GM19328 (cell line): ENCODE results near the gene C20orf204.

Experiments used
- ATAC-seq: cut with Tn5 transposase; IDR thresholded peaks from one replicate; pipeline ENCODE4 v1.9.1; 2021; ENCODE audit warnings: mild to moderate bottlenecking, moderate library complexity; ENCODE audit not compliant: unreplicated experiment

The C20orf204 gene

DNA sequence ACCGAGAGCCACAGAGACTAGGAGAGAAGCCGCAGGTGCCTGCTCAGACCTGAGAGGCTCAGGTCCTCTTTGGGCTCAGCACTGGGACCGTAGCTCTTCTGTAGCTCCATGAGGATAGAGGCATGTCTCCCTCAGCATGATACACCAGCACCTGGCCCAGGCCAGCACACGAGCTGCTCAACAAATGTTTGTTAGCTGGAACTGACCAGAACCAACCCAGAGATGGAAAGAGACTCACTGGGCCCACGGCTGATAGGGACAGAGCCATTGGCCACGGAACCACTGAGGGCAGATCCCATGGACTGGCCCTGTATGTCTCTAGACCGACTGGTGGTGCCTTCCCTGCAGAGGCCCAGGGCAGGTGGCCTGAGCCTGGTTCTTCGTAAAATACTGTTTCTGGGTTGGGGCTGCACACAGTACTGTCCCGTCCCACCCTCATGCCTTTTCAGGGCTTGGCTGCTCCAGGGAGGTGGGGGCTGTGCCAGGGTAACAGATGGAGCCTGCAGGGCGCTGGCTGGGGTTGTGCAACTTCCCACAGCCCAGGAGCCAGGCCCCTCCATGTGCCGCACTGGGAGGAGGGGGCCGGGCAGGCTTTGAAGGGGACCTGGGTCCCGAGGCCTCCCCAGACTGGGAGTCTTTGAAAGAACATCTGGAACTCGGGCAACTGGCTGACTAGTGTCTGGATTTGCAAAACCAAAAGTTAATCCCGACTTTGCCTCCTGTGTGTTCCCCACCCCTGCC, 5.2 kb downstream of the C20orf204 start:
- ATAC-seq: no peak

DNA sequence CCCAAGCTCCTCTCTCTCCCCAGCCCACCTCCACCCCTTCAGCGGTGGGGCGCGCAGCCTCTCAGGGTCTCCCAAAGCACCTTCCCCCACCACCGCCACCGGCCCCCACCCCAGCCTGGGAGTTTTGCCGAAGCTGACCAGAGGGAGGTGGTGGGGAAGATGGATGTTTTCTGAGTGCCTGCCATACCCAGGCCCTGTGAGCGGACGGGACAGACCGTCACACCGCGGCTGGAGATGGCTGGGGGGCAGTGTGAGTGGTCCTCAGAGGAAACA, 5.7 kb downstream of the C20orf204 start:
- no peak for ATAC-seq

DNA sequence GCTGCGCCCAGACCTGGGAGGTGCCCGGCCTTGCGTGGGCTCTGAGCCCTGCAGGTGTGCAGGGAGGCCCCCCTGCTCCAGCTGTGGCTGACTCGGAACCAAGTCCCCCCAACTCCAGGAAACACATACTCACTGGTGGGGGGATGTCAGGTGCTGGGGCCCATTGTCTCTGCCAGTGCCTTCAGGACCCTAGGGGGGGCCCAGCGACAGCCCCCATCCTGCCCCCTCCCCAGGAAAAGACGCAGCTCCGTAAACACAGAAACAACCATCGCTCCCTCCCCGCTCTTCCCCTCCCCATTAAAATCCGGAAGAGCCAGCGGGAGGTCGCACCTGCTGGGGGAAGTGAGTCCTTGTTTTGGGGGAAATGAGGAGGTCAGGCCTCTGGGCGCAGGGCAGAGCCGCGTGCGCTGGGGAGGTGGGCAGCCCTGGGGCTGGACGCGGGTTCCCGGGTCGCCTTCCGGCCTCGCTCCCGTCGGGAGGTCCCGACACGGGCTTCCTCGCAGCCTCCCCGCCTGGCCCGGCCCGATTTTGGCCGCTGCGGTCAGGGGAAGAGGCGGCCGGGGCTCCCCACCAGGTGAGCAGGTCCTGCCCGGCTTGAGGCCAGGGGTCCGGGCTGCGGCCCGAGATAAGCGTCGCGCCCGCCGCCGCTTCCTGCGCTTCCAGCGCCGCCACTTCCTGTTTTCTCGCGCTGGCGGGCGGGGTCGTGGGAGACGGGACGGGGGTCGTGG, 6.2 kb downstream of the C20orf204 start:
- ATAC-seq: no peak

DNA sequence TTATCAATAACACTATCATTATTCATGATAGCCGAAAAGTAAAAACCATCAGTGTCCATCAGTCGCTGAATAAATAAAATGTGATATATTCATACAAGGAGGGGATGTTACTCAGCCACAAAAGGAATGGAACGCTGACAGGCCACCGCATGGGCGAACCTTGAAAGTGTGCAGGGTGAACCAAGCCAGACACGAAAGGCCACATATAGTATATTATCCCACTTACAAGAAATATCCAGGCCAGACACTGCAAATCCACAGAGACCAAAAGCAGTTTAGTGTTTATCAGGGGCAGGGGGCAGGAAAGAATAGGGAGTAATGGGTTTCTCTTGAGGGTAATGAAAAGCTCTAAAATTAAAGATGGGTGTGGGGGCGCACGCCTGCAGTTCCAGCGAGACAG, 7.8 kb downstream of the C20orf204 start:
- no peak for ATAC-seq

DNA sequence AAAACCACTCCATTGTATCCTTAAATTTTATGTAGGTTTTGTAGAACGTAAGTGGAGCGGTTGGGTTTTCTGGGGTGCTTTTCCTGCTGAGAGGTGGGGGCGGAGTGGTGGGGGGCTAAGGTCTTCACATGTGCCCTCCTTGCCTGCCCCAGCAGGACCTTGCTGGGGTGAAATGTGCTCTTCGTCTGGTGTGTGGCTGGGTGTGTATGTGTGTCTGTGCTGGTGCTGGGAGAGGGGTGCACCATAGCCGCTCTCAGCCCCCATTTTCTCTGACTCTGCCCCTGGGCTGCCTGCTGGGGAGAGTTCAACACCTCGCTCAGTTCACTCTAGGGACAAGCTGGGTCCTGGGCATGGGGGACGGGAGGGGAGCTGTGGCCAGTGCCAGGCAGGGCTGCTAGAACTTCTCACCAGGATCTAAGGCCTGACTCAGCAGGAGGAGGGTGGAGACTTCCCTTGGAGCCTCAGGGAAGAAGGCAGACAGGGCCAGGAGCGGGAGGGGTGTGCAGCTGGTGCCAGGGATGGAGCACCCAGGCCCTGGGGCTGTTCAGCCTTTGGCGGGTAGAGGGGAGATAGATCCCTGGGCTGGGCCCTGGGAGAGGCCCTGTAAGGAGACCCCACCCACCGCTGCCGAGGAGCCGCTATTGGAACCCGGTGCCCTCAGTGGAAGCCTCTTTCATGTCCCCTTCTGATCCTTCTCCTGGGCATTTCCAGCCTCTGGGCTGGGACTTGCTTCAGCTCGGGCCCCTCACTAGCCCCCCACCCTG, 8.7 kb downstream of the C20orf204 start:
- no peak for ATAC-seq

DNA sequence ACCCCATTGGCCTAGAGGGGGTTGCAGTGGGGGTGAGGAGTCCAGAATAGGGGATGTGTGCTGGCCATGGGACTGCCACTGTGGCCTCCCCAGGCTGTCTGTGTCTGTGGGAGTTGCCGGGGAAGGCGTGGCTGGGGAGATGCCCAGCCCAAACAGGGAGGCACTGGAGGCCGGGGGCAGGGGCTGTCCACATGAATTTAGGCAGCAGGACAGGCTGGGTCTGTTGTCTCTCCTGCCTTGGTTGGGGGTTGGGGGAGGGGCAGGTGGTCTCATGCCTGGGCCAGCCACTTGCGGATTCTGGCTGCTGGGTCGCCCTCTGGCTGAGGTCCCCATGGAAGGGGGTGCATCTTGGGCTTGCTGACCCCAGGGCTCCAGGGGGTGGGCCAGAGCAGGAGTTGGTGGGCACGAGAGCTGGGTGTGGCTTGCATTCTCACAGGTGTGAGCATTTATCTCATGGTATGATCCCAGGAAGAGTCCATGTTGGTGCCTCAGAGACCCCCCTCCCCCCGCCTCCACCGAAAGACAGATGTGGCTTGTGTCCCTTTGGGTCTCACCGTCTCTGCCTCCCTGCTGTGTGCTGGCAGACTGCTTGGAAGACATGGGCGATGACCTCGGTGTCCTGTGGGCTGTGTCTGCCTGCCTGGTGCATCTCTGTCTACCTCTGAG, 9.5 kb downstream of the C20orf204 start:
- ATAC-seq: no peak

DNA sequence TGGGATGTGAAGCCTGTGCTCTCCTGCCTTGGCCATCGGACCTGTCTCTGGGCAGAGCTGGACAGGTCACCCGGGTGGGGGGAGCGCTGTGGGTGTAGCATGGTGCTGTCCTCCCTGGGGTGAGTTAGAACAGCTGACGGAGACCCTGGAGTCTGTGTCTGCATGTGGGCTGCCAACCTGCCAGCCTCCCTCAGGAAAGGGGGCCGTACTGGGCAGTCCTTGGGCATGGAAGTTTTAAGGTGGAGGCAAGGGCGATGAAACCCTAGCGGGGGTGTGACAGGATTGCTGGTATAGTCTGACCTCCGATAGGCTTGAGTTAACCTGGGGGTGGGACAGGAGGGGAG, 11.0 kb downstream of the C20orf204 start:
- ATAC-seq: no peak

DNA sequence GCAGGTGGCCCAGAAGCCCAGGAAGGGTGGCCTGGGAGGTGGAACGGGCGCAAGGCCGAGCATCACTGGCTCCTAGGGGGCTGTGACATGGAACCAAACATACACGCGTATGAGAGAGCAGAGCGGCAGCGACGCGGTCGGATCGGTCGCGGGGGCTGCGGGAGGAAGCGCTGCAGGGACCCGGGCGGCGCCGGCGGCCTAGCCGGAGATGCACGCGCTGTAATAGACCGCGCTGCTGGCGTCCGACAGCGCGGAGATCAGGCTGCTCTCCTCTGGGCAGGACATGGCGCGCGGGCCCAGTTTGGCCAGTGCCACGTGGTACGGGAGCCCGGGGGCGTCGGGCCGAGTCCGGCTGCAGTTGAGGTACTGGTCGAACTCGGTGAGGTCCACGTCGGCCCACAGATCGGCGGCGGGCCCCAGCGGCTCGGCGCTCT, 12.0 kb downstream of the C20orf204 start:
- no peak for ATAC-seq

DNA sequence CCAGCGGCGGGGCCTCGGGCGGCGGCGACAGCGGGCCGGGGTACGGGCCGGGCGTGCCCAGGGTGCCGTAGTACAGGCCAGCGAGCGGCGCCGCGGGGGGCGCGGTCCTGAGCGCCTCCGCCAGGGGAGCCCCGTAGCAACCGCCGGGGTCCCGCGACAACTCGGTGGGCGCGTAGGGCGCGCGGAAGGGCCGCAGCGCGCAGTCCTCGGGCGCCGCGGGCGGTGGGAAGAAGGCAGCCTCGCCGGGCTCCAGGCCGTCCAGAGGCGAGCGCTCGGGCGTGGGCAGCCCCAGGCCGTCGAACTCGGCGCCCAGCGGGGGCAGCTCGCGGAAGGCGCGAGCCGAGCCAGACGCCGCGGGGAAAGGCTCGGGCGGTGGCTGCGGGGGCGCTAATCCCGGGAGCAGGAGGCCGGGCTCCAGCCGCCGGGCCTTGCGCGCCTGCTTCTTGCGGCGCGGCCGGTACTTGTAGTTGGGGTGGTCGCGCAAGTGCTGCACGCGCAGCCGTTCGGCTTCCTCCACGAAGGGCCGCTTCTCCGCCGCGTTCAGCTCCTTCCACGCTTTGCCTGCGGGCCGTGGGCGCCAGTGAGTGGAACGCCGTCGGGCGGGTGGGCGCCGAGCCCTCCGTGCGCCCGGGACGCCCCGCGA, 12.5 kb downstream of the C20orf204 start:
- no peak for ATAC-seq

DNA sequence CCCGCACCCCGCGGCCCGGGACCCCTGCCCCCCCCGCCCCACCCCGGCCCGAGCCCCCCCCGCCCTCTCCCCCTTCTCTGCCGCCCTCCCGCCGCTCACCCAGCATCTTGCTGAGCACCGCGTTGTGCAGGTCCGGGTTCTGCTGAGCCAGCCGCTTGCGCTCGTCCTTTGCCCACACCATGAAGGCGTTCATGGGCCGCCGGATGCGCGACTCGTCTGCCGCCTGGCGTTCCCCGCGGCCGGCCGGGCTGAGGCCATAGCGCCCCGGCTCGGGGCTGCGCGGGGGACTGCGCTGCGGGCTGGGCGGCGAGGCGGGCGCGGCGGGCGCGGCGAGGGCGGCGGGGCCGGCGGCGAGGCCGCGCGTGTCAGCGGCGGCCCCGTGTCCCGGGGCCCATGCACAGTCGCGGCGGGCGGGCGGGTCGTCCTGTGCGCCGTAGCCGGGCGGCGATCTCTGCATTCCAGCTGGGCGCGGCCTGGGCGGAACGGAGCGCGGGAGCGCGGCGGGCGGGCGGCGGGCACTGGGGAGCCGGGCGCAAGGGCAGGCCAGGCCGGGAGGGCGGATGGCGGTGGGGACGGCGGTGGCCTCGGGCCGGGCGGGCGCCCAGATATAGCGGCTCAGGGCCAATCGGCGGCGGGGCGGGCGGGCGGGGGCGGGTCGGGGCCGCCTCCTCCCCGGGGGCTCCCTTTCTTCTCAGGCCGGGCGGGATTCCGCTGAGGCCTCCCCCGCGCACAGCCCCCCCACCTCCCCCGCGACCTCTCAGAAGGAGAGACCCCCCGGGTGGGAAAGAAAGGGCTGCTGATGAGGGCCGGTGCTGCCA, 13.3 kb downstream of the C20orf204 start, which contains the start of gene SOX18:
Gene SOX18 (minus strand): TSS at position 580 of the 818 bp plus-strand sequence. CDS start 123 bp downstream, at position 457.
- ATAC-seq: no peak

DNA sequence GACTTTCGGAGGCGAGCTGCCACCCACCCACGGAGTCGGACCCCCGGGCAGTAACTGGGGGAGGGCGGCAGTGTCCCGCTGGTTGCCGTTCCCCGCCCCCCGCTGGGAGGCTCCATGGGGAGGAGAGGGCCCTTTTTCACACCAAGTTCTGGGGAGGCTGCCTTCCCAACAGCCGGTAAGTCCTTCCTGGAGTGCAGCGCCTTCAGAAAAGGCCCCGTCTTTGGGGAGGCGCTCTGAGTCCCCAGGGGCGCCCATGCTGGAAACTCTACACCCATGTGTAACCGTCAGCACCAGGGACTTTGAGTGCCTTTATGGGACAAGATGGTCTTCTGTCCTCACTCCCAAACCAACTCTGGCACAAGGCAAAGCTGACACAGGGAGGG, 13.9 kb downstream of the C20orf204 start:
- ATAC-seq: no peak

DNA sequence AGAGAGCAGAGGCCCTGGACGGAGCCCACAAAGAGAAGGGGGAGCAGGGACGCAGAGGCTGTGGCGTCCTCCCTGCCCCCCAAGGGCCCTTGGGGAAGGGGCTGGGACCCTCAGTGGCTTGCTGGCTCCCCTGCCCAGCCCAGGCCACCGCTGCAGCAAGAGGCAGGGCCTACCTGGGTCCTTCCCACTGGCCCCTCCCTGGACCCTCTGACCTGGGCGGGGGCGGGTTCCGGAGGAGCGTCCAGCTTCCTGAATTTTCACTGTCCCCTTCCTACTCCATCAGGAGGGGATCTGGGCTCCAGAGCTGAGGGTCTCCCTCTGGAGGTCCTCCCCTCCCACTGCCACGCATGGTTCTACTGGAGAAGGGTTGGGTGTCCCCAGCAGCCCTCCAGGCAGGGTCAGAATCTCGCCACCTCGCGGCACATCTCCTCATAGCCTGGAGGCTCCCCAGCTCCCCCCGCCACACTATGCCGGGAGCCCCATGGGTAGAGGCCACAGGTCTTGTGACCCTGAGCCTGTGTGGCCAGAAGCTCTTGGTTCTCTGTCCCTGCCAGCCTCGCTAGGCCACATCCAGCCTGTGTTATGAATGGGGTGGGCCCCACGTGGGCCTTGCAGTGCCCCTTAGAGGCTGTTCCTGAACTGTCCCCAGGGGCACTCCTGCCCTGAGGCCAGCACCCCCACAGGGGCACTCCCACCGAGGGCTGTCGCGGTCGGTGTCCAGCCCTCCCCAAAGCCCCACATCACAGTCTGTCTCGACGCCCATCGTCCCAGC, 14.5 kb downstream of the C20orf204 start:
- no peak for ATAC-seq

DNA sequence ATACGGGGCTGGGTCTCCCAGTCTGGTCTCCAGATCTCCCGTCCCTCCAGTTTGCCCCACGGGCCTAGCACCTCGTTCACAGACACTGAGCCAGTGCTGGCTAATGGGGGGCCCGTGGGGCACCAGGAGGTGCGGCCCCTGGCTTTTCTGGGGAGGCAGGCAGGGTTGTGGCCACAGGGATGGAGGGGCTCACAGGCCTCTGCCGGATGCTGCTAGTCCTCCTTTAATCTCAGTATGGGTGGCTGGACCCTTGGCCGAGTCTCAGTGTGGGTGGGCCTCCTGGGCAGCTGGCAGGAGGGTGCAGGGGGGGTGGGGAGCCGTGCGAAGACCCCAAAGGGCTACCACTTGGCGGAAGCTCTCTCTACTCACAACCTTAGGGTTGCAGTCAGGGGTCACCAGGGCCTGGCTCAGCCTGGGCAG, 15.1 kb downstream of the C20orf204 start:
- no peak for ATAC-seq

DNA sequence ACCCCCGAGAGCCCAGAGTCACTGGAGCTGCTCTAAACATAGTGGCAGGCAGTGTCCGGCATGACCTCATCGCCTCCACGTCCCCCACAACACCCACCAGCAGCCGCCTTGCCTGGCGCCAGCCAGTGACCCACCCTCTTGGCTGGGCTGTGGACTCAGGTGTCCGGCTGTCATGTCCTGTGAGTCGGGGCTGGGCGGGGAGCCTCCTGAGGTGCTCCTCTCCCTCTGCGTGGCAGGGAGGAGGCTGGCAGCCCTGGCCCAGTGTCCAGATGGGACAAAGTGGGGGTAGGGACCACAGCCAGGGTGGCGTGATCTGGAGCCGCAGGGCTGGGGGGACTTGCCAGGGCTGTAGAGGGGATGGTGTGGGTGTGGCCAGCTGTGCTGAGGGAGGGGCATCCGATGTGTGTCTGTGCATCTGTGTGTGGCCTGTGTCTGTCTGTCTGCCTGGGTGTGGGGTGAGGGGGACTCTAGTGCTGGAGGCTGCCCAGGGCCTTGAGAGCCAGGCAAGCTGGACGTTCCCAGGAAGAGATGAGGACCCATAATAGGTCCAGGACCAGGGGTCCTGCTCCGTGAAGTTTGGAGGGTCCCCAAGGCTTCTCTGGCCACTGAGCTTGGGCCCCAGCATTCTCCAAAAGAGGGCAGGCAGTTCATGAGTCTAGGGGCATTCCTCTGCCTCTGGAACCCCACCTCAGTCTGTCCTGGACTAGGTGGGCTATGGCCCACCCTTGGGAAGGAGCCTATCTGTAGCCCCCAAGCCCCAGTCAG, 15.8 kb downstream of the C20orf204 start:
- ATAC-seq: no peak

DNA sequence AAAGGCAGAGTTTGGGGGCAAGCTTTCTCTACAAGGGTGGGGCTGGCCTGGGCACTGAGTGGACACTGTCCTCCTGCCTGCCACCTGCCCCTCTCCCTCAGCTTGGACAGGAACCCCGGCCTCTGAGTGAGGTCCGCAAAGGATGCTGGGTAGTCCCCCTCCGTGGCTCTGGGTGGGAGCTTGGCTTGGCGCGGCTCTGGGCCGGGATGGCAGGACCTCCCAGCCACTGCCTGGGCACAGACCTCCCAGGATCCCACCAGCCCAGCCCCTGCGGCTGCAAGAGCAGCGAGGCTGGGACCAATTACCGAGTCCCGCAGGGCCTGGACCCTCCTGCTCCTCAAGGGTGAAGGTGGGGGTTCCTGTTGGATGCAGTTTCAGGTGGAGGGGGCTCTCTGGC, 16.3 kb downstream of the C20orf204 start:
- no peak for ATAC-seq

DNA sequence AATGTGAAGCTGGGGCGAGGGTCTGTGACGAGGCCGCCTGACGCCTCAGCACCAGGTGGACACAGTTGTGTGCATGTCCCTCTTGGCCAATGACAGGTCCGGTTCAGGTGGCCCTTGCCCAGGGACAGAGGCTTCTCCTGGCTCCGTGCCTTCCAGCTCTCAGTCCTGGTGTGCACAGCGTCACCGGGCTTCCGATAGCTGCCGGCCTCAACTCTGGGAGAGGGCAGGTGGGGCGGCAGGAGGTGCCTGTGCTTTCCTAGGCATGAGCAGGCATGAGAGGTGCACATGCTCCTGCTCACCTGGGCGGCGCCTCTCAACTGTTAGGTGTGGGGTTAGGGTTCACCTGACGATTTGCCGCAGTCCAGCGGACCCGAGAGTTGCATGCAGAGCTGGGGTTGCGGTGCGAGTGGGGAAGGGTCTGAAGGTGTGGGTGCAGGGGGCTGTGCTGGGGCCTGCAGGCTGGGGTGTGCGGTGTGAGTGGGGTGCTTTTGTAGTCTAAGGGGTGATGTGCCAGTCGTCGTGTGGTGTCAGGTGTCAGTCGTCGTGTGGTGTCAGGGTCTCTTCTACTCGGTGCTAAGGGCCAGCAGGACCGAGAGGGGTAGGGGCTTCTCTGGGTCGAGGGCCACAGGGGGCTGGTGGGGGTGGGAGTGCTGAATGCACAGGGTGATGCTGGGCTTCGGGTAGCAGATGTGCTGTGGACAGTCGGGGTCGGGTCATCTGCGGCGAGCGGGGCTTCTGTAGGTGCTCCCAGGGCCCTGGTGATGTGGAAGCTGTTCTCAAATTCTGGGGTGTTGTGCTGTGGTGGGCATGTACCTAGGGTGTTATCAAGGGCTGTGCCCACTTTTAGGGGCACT, 17.2 kb downstream of the C20orf204 start:
- no peak for ATAC-seq

DNA sequence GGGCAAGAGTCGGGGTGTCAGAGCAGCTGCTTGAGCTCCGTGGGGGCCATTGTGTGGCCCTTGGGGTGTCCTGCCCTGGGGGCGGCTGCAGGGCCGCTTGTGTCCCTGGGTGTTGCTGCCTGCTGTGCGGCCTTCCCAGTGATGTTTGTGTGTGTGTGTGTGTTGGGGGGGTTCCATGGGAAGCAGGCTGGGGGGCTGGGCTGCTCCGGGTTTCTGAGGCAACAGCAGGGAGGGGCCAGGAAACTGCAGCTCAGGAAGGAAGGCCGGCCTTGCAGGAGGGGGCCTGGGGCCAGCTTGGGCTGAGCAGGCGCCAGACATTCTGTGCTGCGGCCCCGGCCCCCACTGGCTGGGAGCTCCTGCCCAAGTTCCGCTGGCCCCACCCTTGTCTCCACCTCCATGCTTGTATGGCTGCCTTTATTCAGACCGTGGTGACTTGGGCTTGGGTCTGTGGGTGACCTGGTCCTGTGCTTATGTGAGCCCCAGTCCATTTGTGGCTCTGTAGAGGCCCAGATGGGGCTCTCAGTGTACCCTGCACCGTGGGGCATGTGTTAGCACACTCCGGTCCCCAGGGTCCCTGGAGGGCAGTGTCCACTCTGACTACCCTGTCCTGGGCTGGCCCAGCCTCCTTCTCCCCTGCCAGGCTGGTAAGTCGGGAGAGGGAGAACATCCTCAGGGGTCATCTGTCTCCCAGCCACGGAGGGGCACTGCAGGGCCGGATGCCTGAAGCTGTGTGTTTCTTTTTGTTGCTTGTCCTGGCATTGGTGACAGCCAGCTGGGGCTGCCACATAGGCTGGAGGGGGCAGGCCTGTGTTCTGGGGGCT, 18.1 kb downstream of the C20orf204 start:
- no peak for ATAC-seq
